ENCODE data around the gene EMP3. TPM values are rescaled to one million over a fixed set of nuclear protein-coding genes. Genes with fewer than 3 reads are reported as not detected.

The EMP3 gene
- total RNA-seq, 1 experiment from 2014 or later, result 92.9 TPM

- Histone ChIP-seq H4K20me1 (ENCODE audit: insufficient read depth) (no peaks in the 10 kb centered on the region), H3K27me3 (ENCODE audit: insufficient read depth, low read length) (no peaks in the 10 kb centered on the region), H3K9ac (ENCODE audit: low read length) (no peak overlapping the region), H3K9me3 (ENCODE audit: control insufficient read depth in 1 of 2, insufficient read depth in 1 of 2, low read depth in 1 of 2, low read length in 2 of 2) (no peaks in the 10 kb centered on the region), H3K36me3 (ENCODE audit: control insufficient read depth in 1 of 2, insufficient read depth in 2 of 2, low read length in 2 of 2) (no peaks in the 10 kb centered on the region), H3K4me3 (replicated peaks in 1 of 2; ENCODE audit: low read depth in 1 of 2, low read length in 2 of 2) (no peak overlapping the region), H3K9me2 (ENCODE audit: insufficient read depth) (no peaks in the 10 kb centered on the region; the same call in 1 of the 2 replicates), H3K4me1 (ENCODE audit: control insufficient read depth in 1 of 2, insufficient read depth in 2 of 2, low read length in 2 of 2) (no peaks in the 10 kb centered on the region), H3K27ac (ENCODE audit: low read depth, low read length) (no peak overlapping the region), H2AFZ (ENCODE audit: low read depth, low read length, poor library complexity, severe bottlenecking) (no peak overlapping the region), H3K4me2 (ENCODE audit: low read length) (no peak overlapping the region), H3K79me2 (ENCODE audit: insufficient read depth, low read length) (no peaks in the 10 kb centered on the region)
- RAD21 ChIA-PET (ENCODE audit: low non-redundant PET in 1 of 2, low total read pairs in 2 of 2, uncharacterized antibody in 2 of 2, unreplicated experiment in 2 of 2), result no interaction called here
- intact Hi-C loops (cut with micrococcal nuclease), result no loop called here
- BruUV-seq (replicated peaks), result no TSS peak
- no peak for ATAC-seq
- CTCF ChIA-PET, result no interaction called here
- DNase-seq (ENCODE audit: low read depth, low spot score), result no peak
- POLR2A ChIA-PET, result no interaction called here
- TF ChIP-seq EZH2 (IDR thresholded peaks at IDR 0.05) (no peak), POLR2AphosphoS5 (IDR thresholded peaks at IDR 0.05; ENCODE audit: low read depth, low read length) (no peak), EZH2phosphoT487 (IDR thresholded peaks at IDR 0.05; ENCODE audit: borderline replicate concordance) (no peak), FOSL1 (IDR thresholded peaks at IDR 0.05; ENCODE audit: low read depth) (no peak), RAD21 (IDR thresholded peaks at IDR 0.05; ENCODE audit: low read depth) (no peak), SRF (IDR thresholded peaks at IDR 0.05; ENCODE audit: low read depth) (no peak), ZFX (IDR thresholded peaks at IDR 0.05) (no peak), JUND (IDR thresholded peaks at IDR 0.05) (no peak), ZNF274 (IDR thresholded peaks at IDR 0.05; ENCODE audit: low read depth, low read length) (no peak), CEBPB (IDR thresholded peaks at IDR 0.05; ENCODE audit: low read depth) (no peak), EGR1 (IDR thresholded peaks at IDR 0.05; ENCODE audit: low read depth) (no peak), SIN3A (IDR thresholded peaks at IDR 0.05; ENCODE audit: low read depth) (no peak), ELF1 (IDR thresholded peaks at IDR 0.05; ENCODE audit: borderline replicate concordance, low read depth) (no peak), SP1 (IDR thresholded peaks at IDR 0.05; ENCODE audit: low read depth) (no peak), POLR2A (IDR thresholded peaks at IDR 0.05; ENCODE audit: borderline replicate concordance, extremely low read depth, insufficient read depth, insufficient read length) (no peak)
- TF ChIP-seq, protein P1, sequence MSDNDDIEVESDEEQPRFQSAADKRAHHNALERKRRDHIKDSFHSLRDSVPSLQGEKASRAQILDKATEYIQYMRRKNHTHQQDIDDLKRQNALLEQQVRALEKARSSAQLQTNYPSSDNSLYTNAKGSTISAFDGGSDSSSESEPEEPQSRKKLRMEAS (IDR thresholded peaks at IDR 0.05), result no peak
- TF ChIP-seq, protein P2, sequence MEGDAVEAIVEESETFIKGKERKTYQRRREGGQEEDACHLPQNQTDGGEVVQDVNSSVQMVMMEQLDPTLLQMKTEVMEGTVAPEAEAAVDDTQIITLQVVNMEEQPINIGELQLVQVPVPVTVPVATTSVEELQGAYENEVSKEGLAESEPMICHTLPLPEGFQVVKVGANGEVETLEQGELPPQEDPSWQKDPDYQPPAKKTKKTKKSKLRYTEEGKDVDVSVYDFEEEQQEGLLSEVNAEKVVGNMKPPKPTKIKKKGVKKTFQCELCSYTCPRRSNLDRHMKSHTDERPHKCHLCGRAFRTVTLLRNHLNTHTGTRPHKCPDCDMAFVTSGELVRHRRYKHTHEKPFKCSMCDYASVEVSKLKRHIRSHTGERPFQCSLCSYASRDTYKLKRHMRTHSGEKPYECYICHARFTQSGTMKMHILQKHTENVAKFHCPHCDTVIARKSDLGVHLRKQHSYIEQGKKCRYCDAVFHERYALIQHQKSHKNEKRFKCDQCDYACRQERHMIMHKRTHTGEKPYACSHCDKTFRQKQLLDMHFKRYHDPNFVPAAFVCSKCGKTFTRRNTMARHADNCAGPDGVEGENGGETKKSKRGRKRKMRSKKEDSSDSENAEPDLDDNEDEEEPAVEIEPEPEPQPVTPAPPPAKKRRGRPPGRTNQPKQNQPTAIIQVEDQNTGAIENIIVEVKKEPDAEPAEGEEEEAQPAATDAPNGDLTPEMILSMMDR (IDR thresholded peaks at IDR 0.05 in 2 of 3, conservative IDR thresholded peaks at IDR 0.05 in 1 of 3; ENCODE audit: borderline replicate concordance in 1 of 3, insufficient read depth in 1 of 3, low read depth in 2 of 3, low read length in 2 of 3), result no peak
- TF ChIP-seq, protein P3, sequence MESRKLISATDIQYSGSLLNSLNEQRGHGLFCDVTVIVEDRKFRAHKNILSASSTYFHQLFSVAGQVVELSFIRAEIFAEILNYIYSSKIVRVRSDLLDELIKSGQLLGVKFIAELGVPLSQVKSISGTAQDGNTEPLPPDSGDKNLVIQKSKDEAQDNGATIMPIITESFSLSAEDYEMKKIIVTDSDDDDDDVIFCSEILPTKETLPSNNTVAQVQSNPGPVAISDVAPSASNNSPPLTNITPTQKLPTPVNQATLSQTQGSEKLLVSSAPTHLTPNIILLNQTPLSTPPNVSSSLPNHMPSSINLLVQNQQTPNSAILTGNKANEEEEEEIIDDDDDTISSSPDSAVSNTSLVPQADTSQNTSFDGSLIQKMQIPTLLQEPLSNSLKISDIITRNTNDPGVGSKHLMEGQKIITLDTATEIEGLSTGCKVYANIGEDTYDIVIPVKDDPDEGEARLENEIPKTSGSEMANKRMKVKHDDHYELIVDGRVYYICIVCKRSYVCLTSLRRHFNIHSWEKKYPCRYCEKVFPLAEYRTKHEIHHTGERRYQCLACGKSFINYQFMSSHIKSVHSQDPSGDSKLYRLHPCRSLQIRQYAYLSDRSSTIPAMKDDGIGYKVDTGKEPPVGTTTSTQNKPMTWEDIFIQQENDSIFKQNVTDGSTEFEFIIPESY (IDR thresholded peaks at IDR 0.05; ENCODE audit: extremely low read depth, insufficient replicate concordance, low read length), result no peak
- TF ChIP-seq, protein P4, sequence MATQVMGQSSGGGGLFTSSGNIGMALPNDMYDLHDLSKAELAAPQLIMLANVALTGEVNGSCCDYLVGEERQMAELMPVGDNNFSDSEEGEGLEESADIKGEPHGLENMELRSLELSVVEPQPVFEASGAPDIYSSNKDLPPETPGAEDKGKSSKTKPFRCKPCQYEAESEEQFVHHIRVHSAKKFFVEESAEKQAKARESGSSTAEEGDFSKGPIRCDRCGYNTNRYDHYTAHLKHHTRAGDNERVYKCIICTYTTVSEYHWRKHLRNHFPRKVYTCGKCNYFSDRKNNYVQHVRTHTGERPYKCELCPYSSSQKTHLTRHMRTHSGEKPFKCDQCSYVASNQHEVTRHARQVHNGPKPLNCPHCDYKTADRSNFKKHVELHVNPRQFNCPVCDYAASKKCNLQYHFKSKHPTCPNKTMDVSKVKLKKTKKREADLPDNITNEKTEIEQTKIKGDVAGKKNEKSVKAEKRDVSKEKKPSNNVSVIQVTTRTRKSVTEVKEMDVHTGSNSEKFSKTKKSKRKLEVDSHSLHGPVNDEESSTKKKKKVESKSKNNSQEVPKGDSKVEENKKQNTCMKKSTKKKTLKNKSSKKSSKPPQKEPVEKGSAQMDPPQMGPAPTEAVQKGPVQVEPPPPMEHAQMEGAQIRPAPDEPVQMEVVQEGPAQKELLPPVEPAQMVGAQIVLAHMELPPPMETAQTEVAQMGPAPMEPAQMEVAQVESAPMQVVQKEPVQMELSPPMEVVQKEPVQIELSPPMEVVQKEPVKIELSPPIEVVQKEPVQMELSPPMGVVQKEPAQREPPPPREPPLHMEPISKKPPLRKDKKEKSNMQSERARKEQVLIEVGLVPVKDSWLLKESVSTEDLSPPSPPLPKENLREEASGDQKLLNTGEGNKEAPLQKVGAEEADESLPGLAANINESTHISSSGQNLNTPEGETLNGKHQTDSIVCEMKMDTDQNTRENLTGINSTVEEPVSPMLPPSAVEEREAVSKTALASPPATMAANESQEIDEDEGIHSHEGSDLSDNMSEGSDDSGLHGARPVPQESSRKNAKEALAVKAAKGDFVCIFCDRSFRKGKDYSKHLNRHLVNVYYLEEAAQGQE (IDR thresholded peaks at IDR 0.05; ENCODE audit: low read depth), result no peak
Measured at GRCh38 chr19:48303866-48304265, 21.5 kb upstream of the EMP3 start.

All from HCT116 (cell line).